HG03442 (cell line): Measurements from ENCODE around the gene RNF10.
"Not testable (repeated sequence)": the region's sequence is repeated elsewhere in the genome, so short reads cannot be mapped to it uniquely, and the experiment has no call there.

ENCODE experiments used
- ATAC-seq: cut with Tn5 transposase; IDR thresholded peaks from one replicate; pipeline ENCODE4 v1.9.1; 2021; ENCODE audit warnings: mild to moderate bottlenecking, moderate library complexity; ENCODE audit not compliant: unreplicated experiment

RNF10 gene

GRCh38 chr12:120611534-120611933, 77.4 kb downstream of the RNF10 start:
- ATAC-seq: not testable (repeated sequence)

DNA sequence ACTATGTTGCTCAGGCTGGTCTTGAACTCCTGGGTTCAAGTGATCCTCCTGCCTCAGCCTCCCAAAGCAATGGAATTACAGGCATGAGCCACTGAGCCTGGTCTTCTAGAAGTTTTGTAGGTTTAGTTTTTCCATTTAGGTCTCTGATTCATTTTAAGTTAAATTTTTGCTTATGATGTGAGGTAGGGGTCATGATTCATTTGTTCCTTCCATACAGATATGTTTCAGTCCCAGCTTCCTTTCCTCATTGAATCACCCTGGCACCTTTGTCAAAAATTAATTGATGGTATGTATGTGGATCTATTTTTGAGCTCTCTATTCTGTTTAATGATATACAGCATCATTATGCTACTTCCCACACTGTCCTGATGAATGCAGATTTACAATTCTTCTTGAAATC, 80.7 kb downstream of the RNF10 start:
- ATAC-seq: no peak

DNA sequence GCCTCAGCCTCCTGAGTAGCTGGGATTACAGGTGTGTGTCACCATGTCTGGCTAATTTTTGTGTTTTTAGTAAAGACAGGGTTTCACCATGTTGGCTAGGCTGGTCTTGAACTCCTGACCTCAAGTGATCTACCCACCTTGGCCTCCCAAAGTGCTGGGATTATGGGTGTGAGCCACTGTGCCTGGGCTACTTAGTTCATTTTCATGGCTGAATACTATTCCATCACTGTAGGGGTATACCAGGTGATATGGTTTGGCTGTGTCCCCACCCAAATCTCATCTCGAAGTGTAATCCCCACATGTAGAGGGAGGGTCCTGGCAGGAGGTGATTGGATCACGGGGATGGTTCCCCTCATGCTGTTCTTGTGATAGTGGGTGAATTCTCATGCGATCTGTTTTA, 83.0 kb downstream of the RNF10 start:
- ATAC-seq: not testable (repeated sequence)

GRCh38 chr12:120617767-120618166, 83.6 kb downstream of the RNF10 start:
- not testable (repeated sequence) for ATAC-seq

- no peak for ATAC-seq
Measured at GRCh38 chr12:120618954-120619615, 84.9 kb downstream of the RNF10 start.

- ATAC-seq: no peak
Measured at GRCh38 chr12:120620624-120621023, 86.5 kb downstream of the RNF10 start.

GRCh38 chr12:120625557-120626419, 91.6 kb downstream of the RNF10 start:
- ATAC-seq: no peak
